ENCODE results near the gene CATSPER3.

The CATSPER3 gene

DNA sequence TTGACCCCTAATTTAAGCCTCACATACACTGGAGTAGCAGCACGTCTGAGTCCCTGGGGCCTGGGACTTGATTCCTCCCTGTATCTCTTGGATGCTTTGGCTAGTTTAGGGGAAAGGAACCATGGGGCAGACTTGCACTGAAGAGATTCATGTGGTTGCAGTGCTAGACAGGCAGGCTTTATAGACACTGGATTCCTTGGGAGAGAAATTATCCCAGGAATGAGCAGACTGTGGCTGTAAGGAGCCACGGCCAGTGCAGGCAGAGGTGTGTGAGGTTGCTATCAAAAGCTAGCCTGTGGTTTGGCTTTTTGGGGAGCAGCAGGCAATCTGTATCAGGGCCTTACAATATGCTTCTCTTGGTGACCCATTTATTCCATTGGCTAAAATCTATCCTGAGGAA is 86.8 kb downstream of the CATSPER3 start:
- no peak overlapping the region for H3K4me3 ChIP-seq (replicated peaks; ENCODE audit: insufficient read depth, low read length)
- no peak overlapping the region for H3K27ac ChIP-seq (replicated peaks)
- no peaks in the 10 kb centered on the region for H3K27me3 ChIP-seq (ENCODE audit: insufficient read depth, poor library complexity, severe bottlenecking)
- no peak for DNase-seq (ENCODE audit: low read depth in 1 of 2, low spot score in 1 of 2)
- TF ChIP-seq, protein P1, sequence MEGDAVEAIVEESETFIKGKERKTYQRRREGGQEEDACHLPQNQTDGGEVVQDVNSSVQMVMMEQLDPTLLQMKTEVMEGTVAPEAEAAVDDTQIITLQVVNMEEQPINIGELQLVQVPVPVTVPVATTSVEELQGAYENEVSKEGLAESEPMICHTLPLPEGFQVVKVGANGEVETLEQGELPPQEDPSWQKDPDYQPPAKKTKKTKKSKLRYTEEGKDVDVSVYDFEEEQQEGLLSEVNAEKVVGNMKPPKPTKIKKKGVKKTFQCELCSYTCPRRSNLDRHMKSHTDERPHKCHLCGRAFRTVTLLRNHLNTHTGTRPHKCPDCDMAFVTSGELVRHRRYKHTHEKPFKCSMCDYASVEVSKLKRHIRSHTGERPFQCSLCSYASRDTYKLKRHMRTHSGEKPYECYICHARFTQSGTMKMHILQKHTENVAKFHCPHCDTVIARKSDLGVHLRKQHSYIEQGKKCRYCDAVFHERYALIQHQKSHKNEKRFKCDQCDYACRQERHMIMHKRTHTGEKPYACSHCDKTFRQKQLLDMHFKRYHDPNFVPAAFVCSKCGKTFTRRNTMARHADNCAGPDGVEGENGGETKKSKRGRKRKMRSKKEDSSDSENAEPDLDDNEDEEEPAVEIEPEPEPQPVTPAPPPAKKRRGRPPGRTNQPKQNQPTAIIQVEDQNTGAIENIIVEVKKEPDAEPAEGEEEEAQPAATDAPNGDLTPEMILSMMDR (IDR thresholded peaks at IDR 0.05; ENCODE audit: insufficient read depth, low read length), result no peak
- no peak for TF ChIP-seq POLR2AphosphoS5 (IDR thresholded peaks at IDR 0.05; ENCODE audit: low read depth)
- no peak for TF ChIP-seq GABPA (IDR thresholded peaks at IDR 0.05; ENCODE audit: low read depth)
- TF ChIP-seq, protein P2, sequence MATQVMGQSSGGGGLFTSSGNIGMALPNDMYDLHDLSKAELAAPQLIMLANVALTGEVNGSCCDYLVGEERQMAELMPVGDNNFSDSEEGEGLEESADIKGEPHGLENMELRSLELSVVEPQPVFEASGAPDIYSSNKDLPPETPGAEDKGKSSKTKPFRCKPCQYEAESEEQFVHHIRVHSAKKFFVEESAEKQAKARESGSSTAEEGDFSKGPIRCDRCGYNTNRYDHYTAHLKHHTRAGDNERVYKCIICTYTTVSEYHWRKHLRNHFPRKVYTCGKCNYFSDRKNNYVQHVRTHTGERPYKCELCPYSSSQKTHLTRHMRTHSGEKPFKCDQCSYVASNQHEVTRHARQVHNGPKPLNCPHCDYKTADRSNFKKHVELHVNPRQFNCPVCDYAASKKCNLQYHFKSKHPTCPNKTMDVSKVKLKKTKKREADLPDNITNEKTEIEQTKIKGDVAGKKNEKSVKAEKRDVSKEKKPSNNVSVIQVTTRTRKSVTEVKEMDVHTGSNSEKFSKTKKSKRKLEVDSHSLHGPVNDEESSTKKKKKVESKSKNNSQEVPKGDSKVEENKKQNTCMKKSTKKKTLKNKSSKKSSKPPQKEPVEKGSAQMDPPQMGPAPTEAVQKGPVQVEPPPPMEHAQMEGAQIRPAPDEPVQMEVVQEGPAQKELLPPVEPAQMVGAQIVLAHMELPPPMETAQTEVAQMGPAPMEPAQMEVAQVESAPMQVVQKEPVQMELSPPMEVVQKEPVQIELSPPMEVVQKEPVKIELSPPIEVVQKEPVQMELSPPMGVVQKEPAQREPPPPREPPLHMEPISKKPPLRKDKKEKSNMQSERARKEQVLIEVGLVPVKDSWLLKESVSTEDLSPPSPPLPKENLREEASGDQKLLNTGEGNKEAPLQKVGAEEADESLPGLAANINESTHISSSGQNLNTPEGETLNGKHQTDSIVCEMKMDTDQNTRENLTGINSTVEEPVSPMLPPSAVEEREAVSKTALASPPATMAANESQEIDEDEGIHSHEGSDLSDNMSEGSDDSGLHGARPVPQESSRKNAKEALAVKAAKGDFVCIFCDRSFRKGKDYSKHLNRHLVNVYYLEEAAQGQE (IDR thresholded peaks at IDR 0.05; ENCODE audit: insufficient replicate concordance, low read depth), result no peak
- TF ChIP-seq SPI1 (IDR thresholded peaks at IDR 0.05; ENCODE audit: borderline replicate concordance, low read depth), result no peak

DNA sequence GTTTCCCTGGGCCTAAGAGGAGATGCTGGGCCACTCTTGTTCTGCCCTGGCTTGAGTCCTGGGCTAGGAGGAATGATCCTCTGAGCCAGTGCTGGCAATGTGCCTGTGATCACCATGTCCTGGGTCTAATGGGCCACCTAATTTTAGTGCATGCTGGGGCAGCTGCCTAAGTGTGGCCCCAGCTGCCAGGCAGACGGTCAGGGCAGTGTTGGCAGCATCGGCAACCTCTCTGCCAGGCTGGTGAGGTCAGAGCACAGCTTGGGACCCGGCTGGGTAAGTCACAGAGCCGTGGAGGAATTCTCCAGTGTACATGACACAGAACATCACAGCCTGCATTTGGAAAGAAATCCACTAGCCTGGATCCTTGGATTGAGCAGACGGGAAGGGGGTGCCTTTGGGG is 87.7 kb downstream of the CATSPER3 start:
- H3K27ac ChIP-seq (replicated peaks), result no peak overlapping the region
- TF ChIP-seq, protein P1 (IDR thresholded peaks at IDR 0.05; ENCODE audit: insufficient read depth, low read length), result no peak
- TF ChIP-seq POLR2AphosphoS5 (IDR thresholded peaks at IDR 0.05; ENCODE audit: low read depth) (no peak), SPI1 (IDR thresholded peaks at IDR 0.05; ENCODE audit: borderline replicate concordance, low read depth) (no peak), GABPA (IDR thresholded peaks at IDR 0.05; ENCODE audit: low read depth) (no peak)
- TF ChIP-seq, protein P2 (IDR thresholded peaks at IDR 0.05; ENCODE audit: insufficient replicate concordance, low read depth), result no peak
- no peaks in the 10 kb centered on the region for H3K27me3 ChIP-seq (ENCODE audit: insufficient read depth, poor library complexity, severe bottlenecking)
- H3K4me3 ChIP-seq (replicated peaks; ENCODE audit: insufficient read depth, low read length), result no peak overlapping the region
- DNase-seq (ENCODE audit: low read depth in 1 of 2, low spot score in 1 of 2), result no peak

DNA sequence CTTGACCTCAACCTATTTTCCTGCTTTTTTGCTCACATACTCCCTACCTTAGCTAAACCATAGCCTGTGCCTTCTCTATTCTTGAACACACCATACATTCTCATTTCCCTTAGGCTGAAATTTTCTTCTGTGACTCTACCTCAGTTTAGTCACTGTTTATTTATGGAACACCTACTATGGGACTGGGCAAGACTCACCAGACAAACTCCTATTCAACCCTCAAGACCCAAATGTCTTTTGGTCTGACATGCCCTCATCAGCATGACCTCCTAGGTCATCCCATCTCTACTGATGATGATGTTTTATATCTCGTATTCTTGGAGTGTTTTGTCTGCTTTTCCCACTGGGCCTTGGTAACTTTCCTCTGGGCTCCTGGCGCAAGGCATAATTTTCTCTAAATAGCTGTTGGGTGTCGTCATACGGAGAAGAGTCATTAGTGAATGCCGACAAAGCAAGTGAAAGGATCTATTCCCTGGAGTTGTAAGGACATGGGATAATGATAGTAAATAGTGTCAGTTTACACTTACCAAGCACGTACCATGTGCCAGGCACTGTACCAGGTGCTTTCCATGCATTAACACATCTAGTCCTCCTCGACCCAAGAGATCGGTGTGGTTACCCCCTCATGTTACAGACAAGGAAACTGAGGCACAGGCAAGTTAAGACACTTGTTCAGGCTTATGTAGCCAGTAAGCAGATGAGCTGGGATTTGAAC is 88.8 kb downstream of the CATSPER3 start:
- Histone ChIP-seq H3K27me3 (ENCODE audit: insufficient read depth, poor library complexity, severe bottlenecking) (no peaks in the 10 kb centered on the region), H3K27ac (replicated peaks) (no peak overlapping the region), H3K4me3 (replicated peaks; ENCODE audit: insufficient read depth, low read length) (no peak overlapping the region)
- DNase-seq (ENCODE audit: low read depth in 1 of 2, low spot score in 1 of 2), result no peak
- TF ChIP-seq SPI1 (IDR thresholded peaks at IDR 0.05; ENCODE audit: borderline replicate concordance, low read depth), result no peak
- no peak for TF ChIP-seq POLR2AphosphoS5 (IDR thresholded peaks at IDR 0.05; ENCODE audit: low read depth)
- TF ChIP-seq, protein P1 (IDR thresholded peaks at IDR 0.05; ENCODE audit: insufficient read depth, low read length), result no peak
- TF ChIP-seq GABPA (IDR thresholded peaks at IDR 0.05; ENCODE audit: low read depth), result no peak
- TF ChIP-seq, protein P2 (IDR thresholded peaks at IDR 0.05; ENCODE audit: insufficient replicate concordance, low read depth), result no peak
